ENCODE results near the gene ARHGAP44.

ARHGAP44 gene

GRCh38 chr17:13016881-13017654 is 227.8 kb downstream of the ARHGAP44 start:
- no peak for DNase-seq (ENCODE audit: insufficient read length, low spot score)
- no peak for FAIRE-seq

- DNase-seq (ENCODE audit: insufficient read length, low spot score) (peak; percentile 95), FAIRE-seq (peak; percentile 60)
These were observed 228.6 kb downstream of the ARHGAP44 start, which contains the start of gene ELAC2 for GRCh38 chr17:13017655-13018459. Gene ELAC2, minus strand, starts transcription at chr17:13018027. Its CDS starts 80 bp downstream, at chr17:13017947.

DNA sequence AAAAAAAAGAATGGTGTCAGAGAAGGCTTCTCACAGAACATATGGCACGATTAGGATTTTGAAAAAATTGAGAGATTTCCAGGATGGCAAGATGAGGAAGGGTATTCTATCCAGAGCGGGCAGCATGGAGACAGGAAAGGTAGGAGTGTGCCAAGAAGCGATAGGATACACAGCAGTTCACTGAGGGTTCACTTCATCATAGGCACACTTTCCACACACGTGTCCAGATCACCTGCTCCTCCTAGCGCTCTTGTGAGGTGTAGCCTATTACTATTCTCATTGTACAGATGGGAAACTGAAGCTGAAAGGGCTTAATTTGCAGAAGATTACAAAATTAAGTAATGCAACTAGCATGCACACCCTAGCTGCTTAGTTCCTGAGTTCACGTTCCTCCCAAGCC is 234.7 kb downstream of the ARHGAP44 start:
- DNase-seq (ENCODE audit: insufficient read length, low spot score) (no peak), FAIRE-seq (no peak)

DNA sequence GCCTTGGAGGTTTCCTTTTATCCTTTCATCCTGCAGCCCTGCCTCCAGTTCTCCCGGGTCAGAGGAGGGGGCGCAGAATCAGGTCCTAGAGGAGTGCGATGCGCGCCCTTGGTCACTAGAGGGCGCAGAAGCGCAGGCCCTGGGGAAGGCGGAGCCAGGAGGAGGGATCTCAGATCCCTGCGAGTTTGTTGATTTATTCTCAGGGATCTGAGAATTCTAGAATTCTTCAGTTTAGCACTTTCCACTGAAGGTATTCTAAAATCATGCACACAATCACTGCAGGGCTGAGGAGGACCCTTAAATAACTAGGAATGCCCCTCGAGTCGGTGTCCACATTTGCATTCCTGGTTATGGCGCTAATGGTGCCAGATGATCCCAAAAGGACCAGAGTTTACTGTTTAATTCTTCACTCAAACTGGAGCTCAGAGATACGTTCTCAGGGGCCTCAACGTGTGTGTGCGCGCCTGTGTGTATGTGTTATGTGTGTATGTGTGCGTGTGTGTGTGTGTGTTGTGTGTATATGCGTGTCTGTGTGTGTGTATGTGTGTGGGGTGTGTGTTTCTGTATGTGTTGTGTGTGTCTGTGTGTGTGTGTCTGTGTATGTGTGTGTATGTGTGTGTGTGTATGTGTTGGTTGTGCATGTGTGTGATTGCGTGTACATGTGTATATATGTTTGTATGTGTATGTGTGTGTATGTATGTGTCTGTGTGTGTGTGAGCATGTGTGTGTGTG is 235.4 kb downstream of the ARHGAP44 start:
- DNase-seq (ENCODE audit: insufficient read length, low spot score) (peak; percentile 61), FAIRE-seq (peak; percentile 95)

GRCh38 chr17:13025258-13025627 is 235.9 kb downstream of the ARHGAP44 start:
- no peak for FAIRE-seq
- no peak for DNase-seq (ENCODE audit: insufficient read length, low spot score)

GRCh38 chr17:13025687-13026086 is 236.4 kb downstream of the ARHGAP44 start:
- DNase-seq (ENCODE audit: insufficient read length, low spot score) (no peak), FAIRE-seq (no peak)

- FAIRE-seq (no peak), DNase-seq (ENCODE audit: insufficient read length, low spot score) (no peak)
These were observed 237.9 kb downstream of the ARHGAP44 start for GRCh38 chr17:13027246-13027645.

GRCh38 chr17:13029340-13029739 is 240.0 kb downstream of the ARHGAP44 start:
- DNase-seq (ENCODE audit: insufficient read length, low spot score) (no peak), FAIRE-seq (no peak)

- no peak for FAIRE-seq
These were observed 240.8 kb downstream of the ARHGAP44 start for GRCh38 chr17:13030056-13030455.

DNA sequence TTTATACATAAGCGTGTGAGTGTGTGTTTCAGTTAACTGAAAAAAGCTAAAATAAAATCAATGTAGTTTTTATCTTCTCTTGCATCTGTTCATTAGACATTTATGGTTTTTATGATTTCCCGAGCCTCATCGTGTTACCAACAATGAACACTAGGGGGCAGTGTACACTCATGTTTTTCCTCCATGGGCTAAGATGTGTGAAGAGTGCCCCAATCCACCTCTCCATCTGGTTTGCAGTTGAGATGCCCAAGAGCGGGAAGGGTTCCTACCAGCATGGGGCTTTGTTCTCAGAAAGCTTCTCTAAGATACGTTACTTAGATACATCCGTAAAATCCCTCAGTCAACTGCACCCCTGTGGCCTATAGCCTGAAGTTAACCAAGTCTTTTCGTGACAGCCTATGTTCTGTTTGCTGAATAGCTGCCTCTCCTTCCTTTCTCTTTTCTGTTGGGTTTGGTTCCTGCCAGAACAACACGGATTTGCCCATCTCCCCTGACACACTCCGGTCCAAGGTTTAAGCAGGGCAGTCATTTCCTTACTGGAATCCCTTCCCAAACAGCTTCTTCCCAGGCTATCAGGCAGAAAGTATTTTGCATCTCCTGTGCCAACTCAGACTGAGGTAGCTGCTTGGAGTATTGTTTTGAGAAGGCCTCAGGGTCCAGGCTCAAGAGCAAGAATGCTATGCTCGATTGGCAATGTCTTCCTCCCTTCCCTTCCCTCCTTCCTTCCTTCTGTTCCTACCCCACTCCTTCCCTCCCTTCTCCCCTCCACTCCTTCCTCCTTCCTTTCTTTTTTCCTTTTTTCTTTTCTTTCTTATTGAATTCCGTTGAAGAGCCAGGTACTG is 241.4 kb downstream of the ARHGAP44 start:
- DNase-seq (ENCODE audit: insufficient read length, low spot score) (peak; percentile 41), FAIRE-seq (no peak)

More at GRCh38 chr17:13030056-13030455, 240.8 kb downstream of the ARHGAP44 start:
- DNase-seq (ENCODE audit: insufficient read length, low spot score): no peak

DNA sequence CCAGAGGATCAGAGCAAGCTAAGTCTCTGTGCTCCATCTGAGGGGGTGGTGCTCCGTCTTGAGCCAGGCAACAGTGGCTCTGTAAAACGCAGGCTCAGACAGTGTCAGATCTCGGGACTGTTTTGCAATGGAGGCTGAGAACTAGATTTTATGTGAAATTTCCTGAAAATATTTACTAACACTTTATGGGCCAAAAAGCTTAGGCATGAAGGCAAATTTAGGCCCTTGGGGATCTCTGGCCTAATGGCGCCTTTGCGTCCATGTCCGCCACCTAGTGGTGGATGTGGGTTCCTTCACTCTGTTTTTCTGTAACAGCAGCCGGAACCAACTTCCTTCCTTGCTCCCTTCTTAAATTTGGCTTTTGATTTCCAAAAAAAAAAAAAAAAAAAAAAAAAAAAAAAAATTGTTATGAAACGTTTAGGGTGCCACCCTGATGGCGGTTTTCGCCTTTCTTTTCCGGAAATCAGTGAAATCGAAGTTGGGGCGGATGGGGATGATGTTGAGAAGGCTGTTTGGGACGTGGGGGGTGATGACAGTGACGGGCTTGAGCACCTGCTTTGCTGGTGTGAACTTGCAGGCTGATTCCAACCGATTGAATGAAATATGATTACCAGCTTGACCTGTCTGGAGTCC is 242.5 kb downstream of the ARHGAP44 start:
- no peak for FAIRE-seq
- peak; percentile 45 for DNase-seq (ENCODE audit: insufficient read length, low spot score)

DNA sequence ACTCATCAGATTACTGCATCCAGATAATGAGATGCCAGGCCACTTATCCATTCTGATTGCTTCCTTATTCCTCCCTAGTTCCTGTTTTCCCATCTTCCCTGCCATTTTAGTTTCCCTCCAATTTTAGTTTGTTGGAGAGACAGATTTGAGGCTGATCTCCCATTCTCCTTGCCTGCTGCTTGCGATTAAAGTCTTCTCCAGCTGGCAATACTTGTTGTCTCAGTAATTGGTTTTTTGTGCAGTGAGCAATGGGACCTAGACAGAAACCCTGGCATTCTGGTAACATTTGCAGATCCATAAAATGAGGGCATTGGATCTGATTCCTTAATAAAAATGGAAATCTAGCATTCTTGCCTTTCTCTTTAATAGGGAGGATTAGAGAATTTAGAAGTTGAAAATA is 246.1 kb downstream of the ARHGAP44 start:
- FAIRE-seq (no peak), DNase-seq (ENCODE audit: insufficient read length, low spot score) (no peak)

DNA sequence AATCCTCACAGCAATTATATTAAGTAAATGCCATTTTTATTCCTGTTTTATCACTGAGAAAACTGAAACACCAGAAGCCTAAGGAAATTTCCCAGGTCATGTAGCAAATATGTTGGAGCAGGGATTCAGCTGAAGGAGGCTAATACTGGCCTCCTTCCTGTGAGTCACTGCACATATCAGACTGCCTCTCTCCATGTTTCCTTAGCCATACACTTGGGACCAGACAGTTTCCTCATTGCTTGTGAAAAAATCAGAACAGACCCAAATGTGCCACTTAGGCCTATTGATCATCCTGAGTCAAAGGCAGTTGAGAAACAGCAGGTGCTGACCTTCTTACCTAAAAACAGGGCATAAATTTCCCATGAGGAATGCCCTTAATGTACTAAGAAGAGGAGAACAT is 247.5 kb downstream of the ARHGAP44 start:
- FAIRE-seq (no peak), DNase-seq (ENCODE audit: insufficient read length, low spot score) (no peak)

- no peak for DNase-seq (ENCODE audit: insufficient read length, low spot score)
- FAIRE-seq: no peak
These were observed 249.8 kb downstream of the ARHGAP44 start for GRCh38 chr17:13038931-13039665.
